H1 (cell line): Measurements from ENCODE around the gene IRF7. TPM values are rescaled to one million over a fixed set of nuclear protein-coding genes. Genes with fewer than 3 reads are reported as not detected.

Experiments
- CTCF ChIA-PET: fragments of 300-600 bp; sonication (Branson Sonifier 250); formaldehyde crosslinking; loops from one replicate; lab custom pipeline; 2021; ENCODE audit not compliant: partially characterized antibody; lab: Charles Lee
- POLR2A ChIA-PET: fragments of 300-600 bp; sonication (Branson Sonifier 250); formaldehyde crosslinking; loops from one replicate; lab custom pipeline; 2021; ENCODE audit warnings: inconsistent platforms; ENCODE audit not compliant: partially characterized antibody; lab: Charles Lee
- DNase-seq, 2 experiments: peaks; one replicate each; pipeline versions ENCODE4 v3.0.0 to v3.0.0-alpha.2; 2010 to 2022; ENCODE audit warnings: low spot score in 2 of 2, low read depth in 1 of 2, mixed read lengths in 1 of 2
- FAIRE-seq: peaks from 2 replicates; lab custom pipeline; 2011; peaks lifted over from hg19 to GRCh38; lab: Jason Lieb, UNC
- H2AFZ ChIP-seq: 2 replicates; pipeline ENCODE4 v1.8.1; 2012; ENCODE audit warnings: low read length, inconsistent platforms
- H2AK5ac ChIP-seq: 2 replicates; pipeline ENCODE4 v1.6.1; 2013; ENCODE audit warnings: low read depth, low read length
- H2BK120ac ChIP-seq: replicated peaks from 2 replicates; pipeline ENCODE3; 2013; ENCODE audit warnings: low read depth, low read length, inconsistent platforms
- H2BK12ac ChIP-seq: 2 replicates; pipeline ENCODE4 v1.6.1; 2013; ENCODE audit warnings: low read depth, low read length
- H2BK15ac ChIP-seq: 2 replicates; pipeline ENCODE4 v1.6.1; 2013; ENCODE audit warnings: low read length
- H2BK20ac ChIP-seq: 2 replicates; pipeline ENCODE4 v1.6.1; 2013; ENCODE audit warnings: low read length
- H2BK5ac ChIP-seq: 2 replicates; pipeline ENCODE4 v1.6.1; 2013; ENCODE audit warnings: low read depth, low read length
- H3K14ac ChIP-seq: 2 replicates; pipeline ENCODE4 v1.6.1; 2013; ENCODE audit warnings: inconsistent platforms; ENCODE audit not compliant: insufficient read length
- H3K18ac ChIP-seq: 2 replicates; pipeline ENCODE4 v1.6.1; 2013; ENCODE audit warnings: low read length; ENCODE audit errors: extremely low read depth
- H3K23ac ChIP-seq: 2 replicates; pipeline ENCODE4 v1.6.1; 2013; ENCODE audit warnings: inconsistent platforms; ENCODE audit not compliant: insufficient read length
- H3K23me2 ChIP-seq: 2 replicates; pipeline ENCODE4 v1.6.1; 2013; ENCODE audit warnings: low read depth, low read length
- H3K27ac ChIP-seq: 2 replicates; pipeline ENCODE4 v1.6.1; 2011; ENCODE audit warnings: low read depth, low read length, inconsistent platforms
- H3K27me3 ChIP-seq, 4 experiments: replicated peaks in 1 of 4; 1 replicate in 1 of 4; 2 replicates in 3 of 4; pipeline versions ENCODE4 v1.6.1 to v1.8.1; 2011 to 2013; ENCODE audit warnings: low read length in 3 of 4, mild to moderate bottlenecking in 3 of 4, inconsistent platforms in 2 of 4, mixed read lengths in 2 of 4, moderate library complexity in 1 of 4; ENCODE audit not compliant: control insufficient read depth in 3 of 4, insufficient read depth in 3 of 4; ENCODE audit errors: extremely low read depth in 1 of 4
- H3K36me3 ChIP-seq, 4 experiments: 2 replicates each; pipeline versions ENCODE4 v1.6.1 to v1.8.1; 2011 to 2013; ENCODE audit warnings: mild to moderate bottlenecking in 4 of 4, low read length in 3 of 4, moderate library complexity in 2 of 4, control low read depth in 1 of 4, inconsistent platforms in 1 of 4; ENCODE audit not compliant: insufficient read depth in 4 of 4, control insufficient read depth in 2 of 4
- H3K4ac ChIP-seq: replicated peaks from 2 replicates; pipeline ENCODE3; 2013; ENCODE audit warnings: low read length, low read depth, mixed read lengths, inconsistent platforms; ENCODE audit not compliant: insufficient read length
- H3K4me1 ChIP-seq, 4 experiments: replicated peaks in 1 of 4; 1 replicate in 1 of 4; 2 replicates in 3 of 4; pipeline versions ENCODE4 v1.6.1 to v1.8.1; 2011 to 2013; ENCODE audit warnings: low read length in 3 of 4, inconsistent platforms in 2 of 4, mixed read lengths in 1 of 4; ENCODE audit not compliant: insufficient read depth in 4 of 4, control insufficient read depth in 3 of 4
- H3K4me2 ChIP-seq, 2 experiments: 2 replicates each; pipeline versions ENCODE4 v1.6.1 to v1.8.1; 2011 to 2013; ENCODE audit warnings: low read depth in 2 of 2, low read length in 2 of 2, control low read depth in 1 of 2, inconsistent platforms in 1 of 2, mild to moderate bottlenecking in 1 of 2; ENCODE audit not compliant: insufficient read depth in 1 of 2
- H3K4me3 ChIP-seq, 4 experiments: fragments of 200-600, 300-600 bp in 1 of 4; sonication (generic), shearing (Covaris generic), sonication (Bioruptor Twin) in 1 of 4; 2 replicates each; pipeline versions ENCODE4 v1.5.1 to v1.8.1; 2011 to 2016; ENCODE audit warnings: low read length in 4 of 4, low read depth in 3 of 4, control low read depth in 2 of 4, inconsistent platforms in 2 of 4, mild to moderate bottlenecking in 2 of 4, mixed read lengths in 1 of 4, moderate library complexity in 1 of 4; ENCODE audit not compliant: insufficient read depth in 2 of 4; ENCODE audit errors: extremely low read depth in 1 of 4
- H3K56ac ChIP-seq: replicated peaks from 2 replicates; pipeline ENCODE3; 2013; ENCODE audit warnings: low read depth, mild to moderate bottlenecking, mixed read lengths, low read length, inconsistent platforms; ENCODE audit not compliant: insufficient read length
- H3K79me1 ChIP-seq: 2 replicates; pipeline ENCODE4 v1.6.1; 2013; ENCODE audit warnings: low read depth, low read length, control low read depth
- H3K79me2 ChIP-seq, 2 experiments: 2 replicates each; pipeline versions ENCODE4 v1.6.1 to v1.8.1; 2012 to 2013; ENCODE audit warnings: low read length in 2 of 2, mild to moderate bottlenecking in 2 of 2, inconsistent platforms in 1 of 2; ENCODE audit not compliant: insufficient read depth in 2 of 2, control insufficient read depth in 1 of 2
- H3K9ac ChIP-seq, 4 experiments: replicated peaks in 1 of 4; 1 replicate in 1 of 4; 2 replicates in 3 of 4; pipeline versions ENCODE4 v1.6.1 to v1.8.1; 2011 to 2013; ENCODE audit warnings: low read depth in 3 of 4, low read length in 3 of 4, control low read depth in 2 of 4, mild to moderate bottlenecking in 2 of 4, moderate library complexity in 2 of 4, inconsistent platforms in 1 of 4; ENCODE audit errors: extremely low read depth in 1 of 4
- H3K9me3 ChIP-seq, 2 experiments: 2 replicates each; pipeline versions ENCODE4 v1.6.1 to v1.8.1; 2012 to 2013; ENCODE audit warnings: mild to moderate bottlenecking in 2 of 2, moderate library complexity in 2 of 2, control low read depth in 1 of 2, inconsistent platforms in 1 of 2, low read depth in 1 of 2, low read length in 1 of 2, mixed read lengths in 1 of 2; ENCODE audit not compliant: insufficient read depth in 2 of 2
- H4K20me1 ChIP-seq, 2 experiments: replicated peaks in 1 of 2; 2 replicates each; pipeline versions ENCODE3 to v1.8.1; 2011 to 2013; ENCODE audit warnings: inconsistent platforms in 2 of 2, low read length in 2 of 2, mild to moderate bottlenecking in 1 of 2; ENCODE audit not compliant: insufficient read depth in 2 of 2, control insufficient read depth in 1 of 2
- H4K5ac ChIP-seq: 2 replicates; pipeline ENCODE4 v1.6.1; 2013; ENCODE audit warnings: low read length, low read depth, mixed read lengths, inconsistent platforms; ENCODE audit not compliant: insufficient read length
- H4K8ac ChIP-seq: 2 replicates; pipeline ENCODE4 v1.8.0; 2013; ENCODE audit warnings: mild to moderate bottlenecking, moderate library complexity, low read length, inconsistent platforms; ENCODE audit not compliant: insufficient read depth; ENCODE audit errors: extremely low read depth
- H4K91ac ChIP-seq: replicated peaks from 2 replicates; pipeline ENCODE3; 2013; ENCODE audit warnings: low read length, mixed read lengths, inconsistent platforms; ENCODE audit not compliant: insufficient read length
- BCL11A ChIP-seq, 2 experiments: IDR thresholded peaks; one replicate each; pipeline ENCODE4 v1.6.1; 2011; ENCODE audit warnings: low read depth in 2 of 2, low read length in 2 of 2, mild to moderate bottlenecking in 2 of 2
- EGR1 ChIP-seq: IDR thresholded peaks from 2 replicates; pipeline ENCODE4 v1.6.1; 2011; ENCODE audit warnings: low read depth, low read length, borderline replicate concordance
- EZH2 ChIP-seq: fragments of 200-600 bp; sonication (generic); IDR thresholded peaks from 2 replicates; pipeline ENCODE4 v1.7.1; 2012; ENCODE audit warnings: low read depth, mild to moderate bottlenecking, moderate library complexity, low read length, inconsistent platforms; ENCODE audit not compliant: severe bottlenecking
- GTF2F1 ChIP-seq: IDR thresholded peaks from 2 replicates; pipeline ENCODE4 v1.6.1; 2012; ENCODE audit warnings: low read depth, low read length, improper control_type of control experiment, borderline replicate concordance
- JUN ChIP-seq: IDR thresholded peaks from 2 replicates; pipeline ENCODE4 v1.6.1; 2011; ENCODE audit warnings: low read depth, mild to moderate bottlenecking, improper control_type of control experiment, low read length
- KDM4A ChIP-seq: IDR thresholded peaks from one replicate; pipeline ENCODE4 v1.7.1; 2012; ENCODE audit warnings: low read depth, mild to moderate bottlenecking, moderate library complexity, low read length, inconsistent platforms; ENCODE audit not compliant: severe bottlenecking
- SP2 ChIP-seq: IDR thresholded peaks from 2 replicates; pipeline ENCODE4 v1.6.1; 2012; ENCODE audit warnings: mild to moderate bottlenecking, low read length, inconsistent platforms
- SRF ChIP-seq: IDR thresholded peaks from 2 replicates; pipeline ENCODE4 v1.6.1; 2011; ENCODE audit warnings: mild to moderate bottlenecking, low read depth, low read length, moderate library complexity
- WGBS, 2 experiments: shearing (Covaris generic) in 1 of 2; methylation state at CpG; one replicate each; pipeline versions ENCODE4 v1.1.6 to v1.1.7; 2013 to 2015; ENCODE audit warnings: low lambda C conversion rate in 2 of 2, mixed read lengths in 2 of 2, inconsistent platforms in 1 of 2, low coverage in 1 of 2, missing lambda C conversion rate in 1 of 2; ENCODE audit not compliant: insufficient replicate concordance in 2 of 2, insufficient coverage in 1 of 2, insufficient read length in 1 of 2; ENCODE audit errors: extremely low coverage in 1 of 2, missing lambda C conversion rate in 1 of 2; 5-methylcytosine and 5-hydroxymethylcytosine counted together
- polyA plus RNA-seq, 7 experiments: library from polyadenylated mRNA; depleted of rRNA in 3 of 7; stranded (reverse) in 5 of 7; unstranded in 2 of 7; fragments of >200 nt in 5 of 7; fragments of 200-250 nt in 2 of 7; gene quantifications; 1 replicate in 5 of 7; 2 replicates in 1 of 7; 4 replicates in 1 of 7; pipeline versions ENCODE4 v1.2.1 to v1.2.3, GENCODE V29; 2011 to 2013; ENCODE audit warnings: missing spikeins in 2 of 7, mixed read lengths in 2 of 7
- total RNA-seq: library from RNA; stranded (reverse); fragmentation: NEBNext Ultra II Directional; extraction: Animal tissue kit (Norgen Biotek cat#: 25700); gene quantifications from 2 replicates; pipeline ENCODE4 v1.2.1, GENCODE V29; 2021
- TF ChIP-seq, protein P1 (sequence below): IDR thresholded peaks from 2 replicates; pipeline ENCODE4 v1.6.1; 2012; ENCODE audit warnings: low read length, inconsistent platforms

IRF7 gene
- total and polyA plus RNA-seq, 2 of the 8 experiments (the other 6 are each of a cell fraction or from before 2014, with no cell fraction given) = 9.1 to 9.6 TPM

DNA sequence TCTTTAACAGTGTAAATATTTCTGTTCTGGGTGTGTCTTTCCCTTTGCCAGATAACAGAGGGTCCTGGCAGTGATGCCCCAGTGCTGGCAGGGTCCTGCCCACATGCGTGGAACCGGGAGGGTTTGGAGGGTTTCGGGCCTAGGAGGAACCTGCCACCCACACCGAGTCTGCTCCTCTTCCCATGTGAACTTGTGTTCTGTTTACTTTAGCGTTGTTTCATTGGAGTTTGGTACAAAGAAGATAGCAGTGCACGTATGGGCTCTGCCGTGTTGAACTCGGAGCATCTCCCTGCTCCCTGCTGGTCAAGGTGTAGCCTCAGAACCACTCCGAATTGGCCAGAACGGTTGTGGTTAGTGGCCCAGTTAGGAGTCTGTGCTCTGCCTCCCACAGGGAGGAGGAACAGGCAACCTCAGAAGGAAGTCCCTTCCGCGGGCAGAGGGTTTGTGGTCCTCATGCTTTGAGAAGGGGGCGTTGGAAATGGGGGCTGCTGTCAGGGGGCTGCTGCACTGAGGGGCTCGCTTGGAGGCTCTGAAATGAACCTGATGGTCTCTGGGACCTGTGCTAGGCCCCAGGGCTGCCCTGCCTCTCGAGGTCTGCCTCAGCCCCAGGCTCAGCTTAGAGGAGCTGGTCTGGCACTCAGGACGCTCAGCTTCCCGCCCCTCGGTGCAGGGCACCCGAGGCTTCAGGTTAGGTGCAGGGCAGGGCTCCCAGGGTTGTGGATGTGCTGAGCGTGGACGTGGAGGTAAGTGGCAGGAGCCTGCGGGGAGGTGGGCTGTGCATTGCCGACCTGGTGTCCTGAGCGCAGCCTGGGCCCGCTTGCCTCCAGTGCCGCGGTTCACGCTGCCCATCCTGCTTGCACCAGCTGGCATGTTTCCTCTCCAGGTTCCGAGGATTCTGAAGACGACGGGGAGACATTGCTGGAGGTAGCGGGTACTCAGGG, 29.1 kb downstream of the IRF7 start:
- H3K4me2 ChIP-seq = no peak overlapping the region
- H3K27me3 ChIP-seq = no peaks in the 10 kb centered on the region
- peaks cover 0 to 16% of the 10 kb centered on the region in 2 experiments; a peak in 2 of 4 replicates for H3K79me2 ChIP-seq
- no peak overlapping the region for H3K4ac ChIP-seq
- no peak overlapping the region for H3K18ac ChIP-seq
- H2BK15ac ChIP-seq = no peak overlapping the region
- no peak for DNase-seq
- CTCF ChIA-PET = interaction anchor here (1.1 to 1.3 kb wide), 2 partner anchors 17 to 197 kb away, joined by 3 read pairs; no protein-coding TSS in a partner anchor
- H2BK12ac ChIP-seq = no peak overlapping the region
- no peak overlapping the region for H4K5ac ChIP-seq
- H3K79me1 ChIP-seq = peaks cover 11% of the 10 kb centered on the region
- H2BK120ac ChIP-seq = no peak overlapping the region
- H2AFZ ChIP-seq = no peak overlapping the region
- H3K56ac ChIP-seq = no peak overlapping the region
- H4K20me1 ChIP-seq = peaks cover 19 to 26% of the 10 kb centered on the region in 2 experiments
- no peak overlapping the region for H3K4me3 ChIP-seq
- H3K23ac ChIP-seq = no peak overlapping the region
- no peaks in the 10 kb centered on the region for H3K9me3 ChIP-seq
- H2BK20ac ChIP-seq = no peak overlapping the region
- H4K8ac ChIP-seq = no peak overlapping the region; the same call in 1 of the 2 replicates
- H3K27ac ChIP-seq = no peak overlapping the region
- H3K14ac ChIP-seq = no peak overlapping the region
- WGBS, 2 experiments = 93% methylated on average over 27 of the region's 32 CpGs; no CpG with 5 or more reads in 1 of the 2 experiments
- no peak overlapping the region for H4K91ac ChIP-seq
- H2AK5ac ChIP-seq = no peak overlapping the region
- H3K9ac ChIP-seq = no peak overlapping the region
- no peak for FAIRE-seq
- peaks cover 25 to 48% (median 45%) of the 10 kb centered on the region in 4 experiments; a peak in 7 of 8 replicates for H3K36me3 ChIP-seq
- H2BK5ac ChIP-seq = no peak overlapping the region
- H3K4me1 ChIP-seq = no peaks in the 10 kb centered on the region
- POLR2A ChIA-PET = no interaction called here
- no peaks in the 10 kb centered on the region for H3K23me2 ChIP-seq
- TF ChIP-seq EGR1 (no peak), BCL11A (IDR thresholded peaks at IDR 0.05; ENCODE audit: low read depth in 2 of 2, low read length in 2 of 2) (no peak), SP2 (no peak), EZH2 (no peak), SRF (no peak), KDM4A (no peak), GTF2F1 (no peak), JUN (no peak)
- TF ChIP-seq, protein P1, sequence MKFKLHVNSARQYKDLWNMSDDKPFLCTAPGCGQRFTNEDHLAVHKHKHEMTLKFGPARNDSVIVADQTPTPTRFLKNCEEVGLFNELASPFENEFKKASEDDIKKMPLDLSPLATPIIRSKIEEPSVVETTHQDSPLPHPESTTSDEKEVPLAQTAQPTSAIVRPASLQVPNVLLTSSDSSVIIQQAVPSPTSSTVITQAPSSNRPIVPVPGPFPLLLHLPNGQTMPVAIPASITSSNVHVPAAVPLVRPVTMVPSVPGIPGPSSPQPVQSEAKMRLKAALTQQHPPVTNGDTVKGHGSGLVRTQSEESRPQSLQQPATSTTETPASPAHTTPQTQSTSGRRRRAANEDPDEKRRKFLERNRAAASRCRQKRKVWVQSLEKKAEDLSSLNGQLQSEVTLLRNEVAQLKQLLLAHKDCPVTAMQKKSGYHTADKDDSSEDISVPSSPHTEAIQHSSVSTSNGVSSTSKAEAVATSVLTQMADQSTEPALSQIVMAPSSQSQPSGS = no peak
